ENCODE measurements around the gene RTN4RL2.

RTN4RL2 gene

DNA sequence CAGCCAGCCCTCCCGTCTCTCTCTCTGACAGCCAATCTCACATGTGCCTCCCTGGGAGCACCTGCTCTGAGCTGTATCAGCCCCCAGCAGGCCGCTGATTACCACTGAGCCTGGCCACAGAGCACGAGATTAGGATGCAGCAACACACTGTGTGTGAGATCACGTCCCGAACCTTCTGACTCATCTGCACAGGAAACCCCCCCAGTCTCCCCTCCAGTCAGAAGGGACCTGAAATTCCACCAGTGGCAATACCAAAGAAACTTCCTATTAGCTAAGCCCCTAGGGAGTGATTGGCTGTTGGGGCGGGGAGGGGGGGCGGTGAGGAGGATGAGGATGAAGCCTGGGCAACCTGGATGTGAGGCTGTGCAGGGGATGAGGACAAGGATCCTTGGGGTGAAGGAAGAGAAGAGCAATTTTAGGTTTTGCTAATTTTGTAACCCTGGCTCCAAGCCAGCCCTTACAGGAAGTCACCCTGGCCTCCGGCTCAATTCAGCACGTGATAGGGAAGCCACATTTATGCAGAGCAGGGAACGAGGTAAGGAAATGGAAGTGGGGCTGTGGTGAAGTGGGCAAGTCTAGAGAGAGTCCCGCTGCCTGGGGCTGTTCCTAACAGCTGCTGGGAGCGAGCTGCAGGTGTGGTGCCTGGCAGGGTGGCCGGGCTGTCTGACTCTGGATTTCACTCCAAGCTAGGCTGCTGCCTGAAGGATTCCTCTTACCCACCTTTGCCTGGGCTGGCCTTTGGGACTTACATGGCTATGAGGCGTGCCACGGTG, 35.4 kb upstream of the RTN4RL2 start:
- Histone ChIP-seq H3K36me3 (ENCODE audit: insufficient read depth, low read length) (peaks cover 31% of the 10 kb centered on the region), H3K9me3 (ENCODE audit: low read length) (no peaks in the 10 kb centered on the region), H3K27me3 (ENCODE audit: control insufficient read depth in 1 of 2, insufficient read depth in 2 of 2, low read length in 2 of 2) (no peaks in the 10 kb centered on the region), H3K27ac (ENCODE audit: low read depth, low read length) (peak overlapping the region; percentile 83), H3K4me1 (ENCODE audit: insufficient read depth, low read length) (peaks cover 39% of the 10 kb centered on the region), H3K4me3 (ENCODE audit: low read depth in 1 of 2, low read length in 2 of 2) (peak overlapping the region in 1 of 2 donors; percentile 61), H3K9ac (ENCODE audit: low read length) (no peak overlapping the region)

DNA sequence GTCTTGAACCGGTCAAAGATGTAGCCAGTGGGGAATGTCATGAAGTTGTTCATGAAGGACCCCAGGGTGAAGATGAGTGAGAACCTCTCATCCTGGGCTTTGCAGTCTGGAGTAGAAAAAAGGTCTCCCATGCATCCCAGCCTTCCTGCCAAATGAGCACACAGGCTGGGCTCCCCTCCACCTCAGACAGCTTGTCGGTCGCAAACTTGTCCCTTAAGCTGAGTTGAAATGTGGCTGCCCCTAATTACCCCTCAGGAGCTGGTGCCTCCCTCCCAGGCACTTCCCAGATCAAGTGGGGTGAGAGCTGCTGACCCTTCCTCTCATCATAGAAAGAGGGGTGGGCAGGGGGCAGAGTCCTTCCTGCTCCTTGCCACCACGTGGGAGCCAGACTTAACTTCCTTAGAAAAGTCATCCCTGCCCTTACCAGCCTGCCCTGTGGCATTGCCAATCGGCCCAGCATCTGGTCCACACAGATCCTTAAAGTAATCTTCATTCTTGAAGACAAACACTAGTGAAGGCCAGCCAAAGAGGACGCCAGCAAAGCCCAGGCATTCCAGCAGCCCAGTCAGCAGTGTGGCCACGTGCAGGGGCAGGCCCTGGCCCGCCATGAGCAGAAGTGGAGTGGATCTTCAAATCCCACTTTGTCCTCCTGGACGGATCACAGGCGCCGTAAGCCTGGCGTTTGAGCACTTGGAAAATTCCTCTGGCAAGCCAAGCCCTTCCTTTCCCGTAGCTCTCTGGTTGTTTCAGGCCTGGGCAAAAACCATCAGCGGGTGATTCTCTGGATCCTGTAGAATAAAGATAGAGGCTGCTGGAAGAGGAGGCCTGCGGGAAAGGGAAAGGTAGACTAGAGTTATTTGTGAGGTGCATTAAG, 34.5 kb upstream of the RTN4RL2 start:
- H3K36me3 ChIP-seq (ENCODE audit: insufficient read depth, low read length), result peaks cover 22% of the 10 kb centered on the region
- no peak overlapping the region for H3K9ac ChIP-seq (ENCODE audit: low read length)
- peak overlapping the region; percentile 38 to 61 for H3K4me3 ChIP-seq (ENCODE audit: low read depth in 1 of 2, low read length in 2 of 2)
- no peaks in the 10 kb centered on the region for H3K27me3 ChIP-seq (ENCODE audit: control insufficient read depth in 1 of 2, insufficient read depth in 2 of 2, low read length in 2 of 2)
- H3K4me1 ChIP-seq (ENCODE audit: insufficient read depth, low read length), result peaks cover 39% of the 10 kb centered on the region
- H3K9me3 ChIP-seq (ENCODE audit: low read length), result no peaks in the 10 kb centered on the region
- peak overlapping the region; percentile 83 for H3K27ac ChIP-seq (ENCODE audit: low read depth, low read length)

DNA sequence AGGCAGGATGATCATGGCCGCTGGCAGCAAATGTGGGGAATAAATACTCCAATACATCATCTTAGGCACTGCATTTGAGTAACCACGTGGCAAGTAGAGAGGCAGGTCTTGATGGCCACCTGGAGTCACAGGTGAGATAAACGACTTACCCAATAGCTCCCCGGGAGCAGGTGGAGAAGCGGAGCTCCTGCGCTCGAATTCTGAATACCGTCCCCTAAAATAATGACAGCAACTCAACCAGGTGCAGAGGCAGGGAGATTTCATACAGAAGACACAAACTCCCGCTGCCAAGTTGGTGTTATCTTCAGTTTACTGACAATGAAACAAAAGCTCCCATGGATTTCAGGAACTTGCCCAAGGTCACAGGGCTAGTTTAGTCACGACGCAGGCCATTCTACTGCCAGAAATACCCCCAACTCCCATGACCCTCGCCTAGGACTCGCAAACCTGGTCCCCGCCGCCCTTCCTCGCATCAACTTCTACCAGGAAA, 33.8 kb upstream of the RTN4RL2 start:
- Histone ChIP-seq H3K9me3 (ENCODE audit: low read length) (no peaks in the 10 kb centered on the region), H3K9ac (ENCODE audit: low read length) (peak overlapping the region; percentile 44), H3K27ac (ENCODE audit: low read depth, low read length) (peak overlapping the region; percentile 83), H3K36me3 (ENCODE audit: insufficient read depth, low read length) (peaks cover 16% of the 10 kb centered on the region), H3K4me1 (ENCODE audit: insufficient read depth, low read length) (peaks cover 39% of the 10 kb centered on the region), H3K4me3 (ENCODE audit: low read depth in 1 of 2, low read length in 2 of 2) (peak overlapping the region; percentile 38 to 61), H3K27me3 (ENCODE audit: control insufficient read depth in 1 of 2, insufficient read depth in 2 of 2, low read length in 2 of 2) (no peaks in the 10 kb centered on the region)

DNA sequence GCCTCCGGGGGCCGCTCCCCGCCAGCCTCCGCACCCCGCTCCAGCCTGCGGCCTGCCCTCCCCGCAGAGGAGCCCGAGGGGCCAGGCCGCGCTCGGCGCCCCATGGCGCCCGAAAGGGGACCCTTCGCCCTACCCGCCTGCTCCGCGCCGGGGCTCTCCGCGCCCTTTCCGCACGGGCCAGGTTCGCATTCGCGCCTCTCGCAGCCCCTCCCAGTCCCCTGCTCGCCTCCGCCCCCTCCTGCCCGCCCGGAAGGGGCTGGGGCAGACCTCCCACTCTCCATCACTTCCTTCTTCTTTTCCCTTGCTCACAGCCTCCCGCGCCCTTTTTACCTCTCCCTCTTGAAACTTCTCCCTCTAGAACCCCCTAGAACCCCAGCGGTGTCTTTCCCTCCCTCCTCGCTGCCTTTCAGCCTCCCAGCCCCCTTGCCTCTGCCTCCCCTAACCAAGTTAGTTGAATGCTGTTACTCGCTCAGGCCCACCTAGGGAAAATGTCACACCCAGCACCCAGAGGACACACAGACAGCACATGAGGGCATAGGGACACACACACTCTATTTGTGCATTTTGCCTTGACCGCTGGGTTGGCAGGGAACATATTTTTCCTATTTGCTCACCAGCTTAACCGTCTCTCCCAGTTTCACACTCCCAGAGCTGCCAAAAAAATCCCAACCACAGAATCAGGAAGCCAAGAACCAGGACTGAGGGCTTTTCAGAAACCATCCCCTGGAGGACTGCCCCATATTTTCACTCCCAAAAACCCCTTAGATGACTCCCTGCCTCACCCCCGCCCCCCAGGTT, 33.2 kb upstream of the RTN4RL2 start, which contains the start of gene SLC43A3:
Gene SLC43A3 (minus strand): TSS at position 193 of the 798 bp plus-strand sequence. CDS start 949 bp downstream, outside the sequence.
- Histone ChIP-seq H3K9ac (ENCODE audit: low read length) (peak within 1 kb of the TSS; percentile 44), H3K4me1 (ENCODE audit: insufficient read depth, low read length) (peaks cover 39% of the 10 kb centered on the region), H3K27me3 (ENCODE audit: control insufficient read depth in 1 of 2, insufficient read depth in 2 of 2, low read length in 2 of 2) (no peaks in the 10 kb centered on the region), H3K4me3 (ENCODE audit: low read depth in 1 of 2, low read length in 2 of 2) (peak within 1 kb of the TSS; percentile 38 to 61), H3K27ac (ENCODE audit: low read depth, low read length) (peak within 1 kb of the TSS; percentile 83), H3K9me3 (ENCODE audit: low read length) (no peaks in the 10 kb centered on the region), H3K36me3 (ENCODE audit: insufficient read depth, low read length) (peaks cover 11% of the 10 kb centered on the region)

DNA sequence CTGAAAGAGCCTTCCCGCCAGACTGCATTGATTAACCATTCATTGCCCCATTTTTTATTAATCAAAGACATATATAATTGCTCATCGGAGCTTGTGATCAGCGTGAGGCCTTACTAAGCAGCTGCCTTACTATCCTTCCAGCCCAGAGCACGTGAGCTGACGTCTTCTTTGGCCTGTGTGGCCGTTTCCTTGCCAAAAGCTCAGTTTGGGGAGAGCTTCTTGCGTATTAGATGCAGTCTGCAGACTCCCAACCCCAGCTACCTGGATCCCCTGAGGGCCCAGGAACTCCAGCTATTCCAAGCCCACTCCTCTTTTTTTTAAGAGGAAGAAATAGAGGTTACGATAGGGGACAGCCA, 32.6 kb upstream of the RTN4RL2 start:
- Histone ChIP-seq H3K9me3 (ENCODE audit: low read length) (no peaks in the 10 kb centered on the region), H3K9ac (ENCODE audit: low read length) (no peak overlapping the region), H3K27me3 (ENCODE audit: control insufficient read depth in 1 of 2, insufficient read depth in 2 of 2, low read length in 2 of 2) (no peaks in the 10 kb centered on the region), H3K36me3 (ENCODE audit: insufficient read depth, low read length) (peaks cover 11% of the 10 kb centered on the region), H3K4me1 (ENCODE audit: insufficient read depth, low read length) (peaks cover 39% of the 10 kb centered on the region), H3K27ac (ENCODE audit: low read depth, low read length) (peak overlapping the region; percentile 83), H3K4me3 (ENCODE audit: low read depth in 1 of 2, low read length in 2 of 2) (no peak overlapping the region)

DNA sequence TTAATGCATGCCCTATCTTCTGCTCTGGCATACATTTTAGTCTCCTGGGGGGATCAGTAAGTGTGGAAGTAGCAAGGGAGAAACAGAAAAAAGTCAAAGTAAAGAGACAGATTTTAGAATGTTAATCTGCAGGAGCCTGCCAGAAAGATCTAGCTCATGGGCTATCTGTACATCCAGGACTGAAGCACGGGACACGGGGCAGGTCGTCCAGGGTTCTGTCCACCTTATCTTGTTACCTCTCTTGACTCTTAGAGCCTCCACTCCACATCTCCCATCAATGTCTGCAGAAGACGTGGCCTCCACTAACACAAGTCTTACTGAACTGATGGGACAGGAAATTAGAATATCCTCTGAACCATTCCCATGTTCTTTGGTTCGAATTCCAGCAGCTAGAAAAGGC, 31.7 kb upstream of the RTN4RL2 start:
- H3K4me3 ChIP-seq (ENCODE audit: low read depth in 1 of 2, low read length in 2 of 2), result no peak overlapping the region
- H3K27ac ChIP-seq (ENCODE audit: low read depth, low read length), result no peak overlapping the region
- no peak overlapping the region for H3K9ac ChIP-seq (ENCODE audit: low read length)
- peaks cover 39% of the 10 kb centered on the region for H3K4me1 ChIP-seq (ENCODE audit: insufficient read depth, low read length)
- peaks cover 8% of the 10 kb centered on the region for H3K36me3 ChIP-seq (ENCODE audit: insufficient read depth, low read length)
- H3K27me3 ChIP-seq (ENCODE audit: control insufficient read depth in 1 of 2, insufficient read depth in 2 of 2, low read length in 2 of 2), result no peaks in the 10 kb centered on the region
- H3K9me3 ChIP-seq (ENCODE audit: low read length), result no peaks in the 10 kb centered on the region

DNA sequence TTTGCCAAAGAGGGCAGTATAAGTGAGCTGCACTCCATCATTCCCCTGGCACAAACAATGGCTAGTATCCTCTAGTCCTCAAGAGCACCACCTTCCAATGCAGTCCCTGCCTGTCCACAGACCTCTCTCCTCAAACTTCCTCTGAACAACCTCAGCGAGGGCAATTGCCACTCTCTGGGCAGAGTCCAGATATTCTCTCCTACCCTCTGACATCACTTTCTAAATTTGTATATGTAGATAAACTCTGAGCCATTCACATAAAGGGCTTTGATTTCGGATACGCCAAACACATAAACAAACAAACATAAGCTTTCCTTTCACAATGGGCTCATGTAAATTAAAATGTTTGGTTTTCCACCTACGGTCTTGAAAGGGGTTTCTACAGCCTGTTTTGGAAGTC, 30.4 kb upstream of the RTN4RL2 start:
- H3K4me3 ChIP-seq (ENCODE audit: low read depth in 1 of 2, low read length in 2 of 2), result no peak overlapping the region
- H3K9ac ChIP-seq (ENCODE audit: low read length), result no peak overlapping the region
- H3K4me1 ChIP-seq (ENCODE audit: insufficient read depth, low read length), result peaks cover 36% of the 10 kb centered on the region
- no peaks in the 10 kb centered on the region for H3K9me3 ChIP-seq (ENCODE audit: low read length)
- H3K27me3 ChIP-seq (ENCODE audit: control insufficient read depth in 1 of 2, insufficient read depth in 2 of 2, low read length in 2 of 2), result no peaks in the 10 kb centered on the region
- H3K27ac ChIP-seq (ENCODE audit: low read depth, low read length), result no peak overlapping the region
- no peaks in the 10 kb centered on the region for H3K36me3 ChIP-seq (ENCODE audit: insufficient read depth, low read length)

DNA sequence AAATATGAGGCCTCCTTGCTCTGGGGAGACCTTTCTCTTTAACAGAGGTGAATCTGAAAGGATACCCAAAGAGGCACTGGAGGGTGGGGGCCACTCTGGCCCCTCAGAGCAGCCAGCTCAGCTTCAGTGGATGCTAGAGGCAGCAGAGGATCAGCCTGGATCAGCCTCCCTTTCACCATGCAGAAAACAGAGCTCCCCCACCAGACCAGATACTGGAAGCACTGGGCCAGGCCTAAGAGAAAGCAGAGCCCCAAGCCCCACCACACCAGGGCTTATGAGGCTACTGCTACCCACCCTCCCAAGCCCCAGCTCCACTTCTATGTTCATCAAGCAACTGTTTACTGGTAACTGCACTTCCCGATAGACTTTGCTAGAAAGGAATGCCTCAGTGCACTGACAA, 29.4 kb upstream of the RTN4RL2 start:
- no peak overlapping the region for H3K4me3 ChIP-seq (ENCODE audit: low read depth in 1 of 2, low read length in 2 of 2)
- peaks cover 28% of the 10 kb centered on the region for H3K4me1 ChIP-seq (ENCODE audit: insufficient read depth, low read length)
- no peaks in the 10 kb centered on the region for H3K27me3 ChIP-seq (ENCODE audit: control insufficient read depth in 1 of 2, insufficient read depth in 2 of 2, low read length in 2 of 2)
- no peaks in the 10 kb centered on the region for H3K36me3 ChIP-seq (ENCODE audit: insufficient read depth, low read length)
- no peak overlapping the region for H3K9ac ChIP-seq (ENCODE audit: low read length)
- no peaks in the 10 kb centered on the region for H3K9me3 ChIP-seq (ENCODE audit: low read length)
- no peak overlapping the region for H3K27ac ChIP-seq (ENCODE audit: low read depth, low read length)

DNA sequence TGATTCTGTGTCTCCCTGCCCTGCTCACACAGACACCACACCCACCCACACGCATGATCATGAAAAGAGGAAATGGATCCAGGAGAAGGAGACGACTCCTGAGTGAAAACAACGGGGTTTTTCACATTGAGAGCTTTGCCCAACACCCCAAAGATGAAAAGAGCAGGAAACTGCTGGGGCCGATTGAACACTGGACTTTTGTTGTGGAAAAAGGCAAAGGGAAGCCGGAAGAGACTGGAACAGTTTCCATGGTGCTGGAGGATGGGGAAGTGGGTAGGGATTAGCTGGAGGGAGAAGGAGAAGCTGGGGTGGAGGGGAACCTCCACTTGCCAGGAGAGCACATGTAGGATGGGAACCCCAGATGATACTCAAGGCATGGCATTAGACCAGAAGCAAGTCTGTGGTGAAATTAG, 28.2 kb upstream of the RTN4RL2 start:
- H3K4me3 ChIP-seq (ENCODE audit: low read depth in 1 of 2, low read length in 2 of 2), result no peak overlapping the region
- no peaks in the 10 kb centered on the region for H3K36me3 ChIP-seq (ENCODE audit: insufficient read depth, low read length)
- peaks cover 18% of the 10 kb centered on the region for H3K4me1 ChIP-seq (ENCODE audit: insufficient read depth, low read length)
- no peak overlapping the region for H3K27ac ChIP-seq (ENCODE audit: low read depth, low read length)
- H3K9me3 ChIP-seq (ENCODE audit: low read length), result no peaks in the 10 kb centered on the region
- H3K27me3 ChIP-seq (ENCODE audit: control insufficient read depth in 1 of 2, insufficient read depth in 2 of 2, low read length in 2 of 2), result no peaks in the 10 kb centered on the region
- H3K9ac ChIP-seq (ENCODE audit: low read length), result no peak overlapping the region

DNA sequence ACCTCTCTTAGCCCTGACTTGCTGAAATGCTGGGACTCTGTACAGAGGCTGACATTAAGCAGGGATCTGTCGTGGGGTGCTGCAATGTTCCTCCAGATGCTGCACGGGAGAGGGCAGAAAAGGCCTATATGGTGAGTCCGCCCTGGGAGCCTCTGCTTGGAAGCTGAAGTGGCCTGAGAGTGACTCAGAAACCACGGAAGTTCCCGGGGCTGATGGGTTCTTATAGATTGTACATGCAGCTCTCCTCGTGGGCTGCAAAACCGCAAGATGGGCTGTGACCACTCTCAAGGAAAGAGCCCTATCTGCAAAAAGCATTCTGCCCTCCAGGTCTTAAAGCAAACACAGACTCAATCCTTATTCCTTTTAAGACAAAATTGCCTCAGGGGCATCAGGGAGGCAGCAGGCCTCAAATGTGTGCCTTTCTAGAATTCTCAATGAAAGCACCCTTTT, 27.6 kb upstream of the RTN4RL2 start:
- Histone ChIP-seq H3K36me3 (ENCODE audit: insufficient read depth, low read length) (no peaks in the 10 kb centered on the region), H3K4me1 (ENCODE audit: insufficient read depth, low read length) (peaks cover 13% of the 10 kb centered on the region), H3K27ac (ENCODE audit: low read depth, low read length) (no peak overlapping the region), H3K9me3 (ENCODE audit: low read length) (no peaks in the 10 kb centered on the region), H3K27me3 (ENCODE audit: control insufficient read depth in 1 of 2, insufficient read depth in 2 of 2, low read length in 2 of 2) (no peaks in the 10 kb centered on the region), H3K9ac (ENCODE audit: low read length) (no peak overlapping the region), H3K4me3 (ENCODE audit: low read depth in 1 of 2, low read length in 2 of 2) (no peak overlapping the region)
